Measurements from ENCODE around the gene UBTD2.

GRCh38 chr5:172293745-172294342, 10.3 kb upstream of the UBTD2 start:
- TF ChIP-seq, protein P1, sequence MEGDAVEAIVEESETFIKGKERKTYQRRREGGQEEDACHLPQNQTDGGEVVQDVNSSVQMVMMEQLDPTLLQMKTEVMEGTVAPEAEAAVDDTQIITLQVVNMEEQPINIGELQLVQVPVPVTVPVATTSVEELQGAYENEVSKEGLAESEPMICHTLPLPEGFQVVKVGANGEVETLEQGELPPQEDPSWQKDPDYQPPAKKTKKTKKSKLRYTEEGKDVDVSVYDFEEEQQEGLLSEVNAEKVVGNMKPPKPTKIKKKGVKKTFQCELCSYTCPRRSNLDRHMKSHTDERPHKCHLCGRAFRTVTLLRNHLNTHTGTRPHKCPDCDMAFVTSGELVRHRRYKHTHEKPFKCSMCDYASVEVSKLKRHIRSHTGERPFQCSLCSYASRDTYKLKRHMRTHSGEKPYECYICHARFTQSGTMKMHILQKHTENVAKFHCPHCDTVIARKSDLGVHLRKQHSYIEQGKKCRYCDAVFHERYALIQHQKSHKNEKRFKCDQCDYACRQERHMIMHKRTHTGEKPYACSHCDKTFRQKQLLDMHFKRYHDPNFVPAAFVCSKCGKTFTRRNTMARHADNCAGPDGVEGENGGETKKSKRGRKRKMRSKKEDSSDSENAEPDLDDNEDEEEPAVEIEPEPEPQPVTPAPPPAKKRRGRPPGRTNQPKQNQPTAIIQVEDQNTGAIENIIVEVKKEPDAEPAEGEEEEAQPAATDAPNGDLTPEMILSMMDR (IDR thresholded peaks at IDR 0.05), result no peak
- no peak for TF ChIP-seq EZH2 (IDR thresholded peaks at IDR 0.05; ENCODE audit: borderline replicate concordance, insufficient read depth, low read depth, low read length, poor library complexity, severe bottlenecking)

All from B cell (primary cell).